HepG2 (cell line): ENCODE data around the gene MT1F. TPM values are rescaled to one million over a fixed set of nuclear protein-coding genes. Genes with fewer than 3 reads are reported as not detected.

Source experiments
- ARID3A ChIP-seq: IDR thresholded peaks from 2 replicates; pipeline ENCODE4 v1.6.1; 2012; ENCODE audit warnings: low read depth, low read length, improper control_type of control experiment
- CBFB ChIP-seq: sonication (generic); formaldehyde crosslinking; IDR thresholded peaks from 2 replicates; pipeline ENCODE4 v1.4.0; 2020; ENCODE audit warnings: missing genetic modification reagents
- CC2D1A ChIP-seq: sonication (generic); formaldehyde crosslinking; IDR thresholded peaks from 2 replicates; pipeline ENCODE4 v1.8.1; 2023; ENCODE audit warnings: mild to moderate bottlenecking, missing genetic modification reagents
- EP300 ChIP-seq, 3 experiments: sonication (generic) in 1 of 3; formaldehyde crosslinking in 1 of 3; IDR thresholded peaks; 2 replicates each; pipeline versions ENCODE4 v1.5.1 to v1.6.1; 2011 to 2020; ENCODE audit warnings: low read depth in 2 of 3, low read length in 2 of 3, borderline replicate concordance in 1 of 3, improper control_type of control experiment in 1 of 3, mild to moderate bottlenecking in 1 of 3, missing genetic modification reagents in 1 of 3, moderate library complexity in 1 of 3
- GMEB1 ChIP-seq: sonication (generic); formaldehyde crosslinking; IDR thresholded peaks from 2 replicates; pipeline ENCODE4 v1.5.1; 2020; ENCODE audit warnings: missing genetic modification reagents, mild to moderate bottlenecking, borderline replicate concordance
- HNF1B ChIP-seq: sonication (generic); formaldehyde crosslinking; IDR thresholded peaks from 2 replicates; pipeline ENCODE4 v1.5.1; 2020; ENCODE audit warnings: mild to moderate bottlenecking, moderate library complexity, missing genetic modification reagents
- HNRNPLL ChIP-seq: fragments of 200-400 bp; formaldehyde crosslinking; IDR thresholded peaks from 2 replicates; pipeline ENCODE4 v1.6.1; 2017; ENCODE audit warnings: mild to moderate bottlenecking, low read depth, low read length; ENCODE audit not compliant: poor library complexity, severe bottlenecking
- MTERF4 ChIP-seq: sonication (generic); formaldehyde crosslinking; IDR thresholded peaks from 2 replicates; pipeline ENCODE4 v1.8.0; 2023; ENCODE audit warnings: mild to moderate bottlenecking, missing genetic modification reagents
- PHB2 ChIP-seq: fragments of 450-650 bp; IDR thresholded peaks from 2 replicates; pipeline ENCODE4 v1.6.1; 2018; ENCODE audit not compliant: partially characterized antibody
- SAFB2 ChIP-seq: sonication (generic); formaldehyde crosslinking; IDR thresholded peaks from 2 replicates; pipeline ENCODE4 v1.5.1; 2020; ENCODE audit warnings: missing genetic modification reagents, low read depth, mild to moderate bottlenecking, borderline replicate concordance
- SALL1 ChIP-seq: sonication (generic); formaldehyde crosslinking; IDR thresholded peaks from 2 replicates; pipeline ENCODE4 v1.8.0; 2022; ENCODE audit warnings: mild to moderate bottlenecking, missing genetic modification reagents
- TEF ChIP-seq: sonication (generic); formaldehyde crosslinking; IDR thresholded peaks from 2 replicates; pipeline ENCODE4 v1.5.0; 2020; ENCODE audit warnings: missing genetic modification reagents
- TFDP2 ChIP-seq: sonication (generic); formaldehyde crosslinking; IDR thresholded peaks from 2 replicates; pipeline ENCODE4 v1.4.0; 2020; ENCODE audit warnings: missing genetic modification reagents
- ZMAT3 ChIP-seq: sonication (generic); formaldehyde crosslinking; conservative IDR thresholded peaks from 2 replicates; pipeline ENCODE4 v1.7.0; 2021; ENCODE audit warnings: missing genetic modification reagents
- ZNF296 ChIP-seq: sonication (generic); formaldehyde crosslinking; conservative IDR thresholded peaks from 2 replicates; pipeline ENCODE4 v1.5.0; 2020; ENCODE audit warnings: mild to moderate bottlenecking, missing genetic modification reagents
- ZNF512 ChIP-seq: sonication (generic); formaldehyde crosslinking; IDR thresholded peaks from 2 replicates; pipeline ENCODE4 v1.4.0; 2020; ENCODE audit warnings: mild to moderate bottlenecking, missing genetic modification reagents
- ZNF674 ChIP-seq: sonication (generic); formaldehyde crosslinking; IDR thresholded peaks from 2 replicates; pipeline ENCODE4 v1.5.0; 2020; ENCODE audit warnings: low read depth, mild to moderate bottlenecking, missing genetic modification reagents
- ZNF766 ChIP-seq: sonication (generic); formaldehyde crosslinking; IDR thresholded peaks from 2 replicates; pipeline ENCODE4 v1.5.0; 2020; ENCODE audit warnings: missing genetic modification reagents, borderline replicate concordance
- polyA plus RNA-seq, 8 experiments: library from polyadenylated mRNA; depleted of rRNA in 3 of 8; stranded (reverse) in 7 of 8; unstranded in 1 of 8; fragments of >200 nt; fragmentation: Illumina TruSeq in 4 of 8; extraction: Trizol in 4 of 8; gene quantifications; 2 replicates each; pipeline versions ENCODE4 v1.2.1 to v1.2.3, GENCODE V29; 2011 to 2016; ENCODE audit warnings: low read depth in 4 of 8, missing spikeins in 1 of 8, mixed read lengths in 1 of 8; ENCODE audit not compliant: insufficient read depth in 1 of 8
- total RNA-seq, 5 experiments: library from RNA; depleted of rRNA; stranded (reverse); fragments of >200 nt; fragmentation: Illumina TruSeq; extraction: Trizol; gene quantifications; 2 replicates each; pipeline ENCODE4 v1.2.3, GENCODE V29; 2016; ENCODE audit warnings: low read depth in 1 of 5

MT1F gene
- total and polyA plus RNA-seq, 2 of the 13 experiments (the other 11 are each of a cell fraction or from before 2014, with no cell fraction given): 1.9 to 169 TPM

- TF ChIP-seq ZNF512 (CRISPR knock-in tag): 0 out of 2 replicates have a peak, but pooled peaks have one; percentile 17
- TF ChIP-seq EP300 (IDR thresholded peaks at IDR 0.05; ENCODE audit: low read depth in 2 of 2, low read length in 2 of 2): no peak
- no peak for TF ChIP-seq EP300 (CRISPR knock-in tag; IDR thresholded peaks at IDR 0.05; ENCODE audit: borderline replicate concordance)
- TF ChIP-seq TFDP2 (CRISPR knock-in tag): peak; percentile 40; the same call in 1 of the 2 replicates
- TF ChIP-seq ZMAT3 (CRISPR knock-in tag): peak; percentile 90; the same call in 1 of the 2 replicates
- peak; percentile 81 for TF ChIP-seq HNF1B (CRISPR knock-in tag)
- peak; percentile 88 for TF ChIP-seq HNRNPLL
- TF ChIP-seq SALL1: peak; percentile 77
- no peak for TF ChIP-seq ZNF296 (CRISPR knock-in tag)
- TF ChIP-seq ARID3A: no peak
- TF ChIP-seq TEF (CRISPR knock-in tag): no peak
- no peak for TF ChIP-seq MTERF4 (CRISPR knock-in tag)
- TF ChIP-seq PHB2: no peak
- no peak for TF ChIP-seq ZNF766 (CRISPR knock-in tag)
- no peak for TF ChIP-seq CBFB (CRISPR knock-in tag)
- 0 out of 2 replicates have a peak, but pooled peaks have one; percentile 3 for TF ChIP-seq CC2D1A (CRISPR knock-in tag)
- TF ChIP-seq SAFB2 (CRISPR knock-in tag): no peak
- TF ChIP-seq GMEB1 (CRISPR knock-in tag): no peak; the same call in 1 of the 2 replicates
- no peak for TF ChIP-seq ZNF674 (CRISPR knock-in tag)
Measured at GRCh38 chr16:56643080-56643778, 14.5 kb upstream of the MT1F start (continued).
